GM19438 (cell line): ENCODE measurements around the gene PCCA.
A peak's percentile ranks its signal among the peaks of the same experiment; 100 is the strongest.
"Not testable (repeated sequence)": the region's sequence is repeated elsewhere in the genome, so short reads cannot be mapped to it uniquely, and the experiment has no call there.

Source experiments
- ATAC-seq: cut with Tn5 transposase; IDR thresholded peaks from one replicate; pipeline ENCODE4 v1.9.1; 2021; ENCODE audit warnings: low read depth; ENCODE audit not compliant: unreplicated experiment

The PCCA gene

DNA sequence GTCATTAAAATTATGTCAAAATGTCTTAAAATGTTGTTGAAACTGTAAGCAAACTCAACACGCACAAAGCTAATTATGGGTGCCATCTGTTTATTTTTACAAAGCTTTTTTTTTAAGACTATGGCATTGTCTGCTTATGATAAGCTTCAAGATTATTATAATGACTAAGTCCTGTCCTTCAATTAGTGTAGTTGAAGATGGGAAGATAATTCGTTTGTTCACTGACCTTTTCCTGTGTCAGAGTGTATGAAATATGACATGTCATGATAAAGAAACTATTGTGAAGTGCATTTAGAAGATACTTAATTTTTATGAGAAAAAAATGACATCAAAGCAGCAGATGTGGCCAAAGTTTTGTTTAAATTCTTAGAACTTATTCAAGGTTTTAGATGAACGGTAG is 211.3 kb downstream of the PCCA start:
- no peak for ATAC-seq

DNA sequence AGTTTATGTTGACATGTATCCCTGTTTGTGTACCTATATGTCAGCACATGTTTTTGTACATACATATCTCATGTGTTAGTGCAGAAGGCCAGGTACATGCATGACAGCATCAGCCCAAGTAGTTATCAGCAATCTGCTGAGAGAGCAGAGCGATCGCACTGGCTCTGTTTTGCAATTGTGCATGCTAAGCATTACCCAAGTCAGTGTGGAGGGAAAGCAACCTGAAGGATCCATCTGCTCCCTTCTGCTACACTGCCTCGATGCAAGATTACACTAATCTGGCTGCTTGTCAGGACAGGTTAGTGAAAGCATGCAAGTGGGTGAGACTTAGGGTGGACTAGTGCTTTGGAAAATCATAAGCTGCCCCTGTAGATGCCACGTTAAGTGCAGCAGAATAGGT is 211.8 kb downstream of the PCCA start:
- ATAC-seq, result no peak

DNA sequence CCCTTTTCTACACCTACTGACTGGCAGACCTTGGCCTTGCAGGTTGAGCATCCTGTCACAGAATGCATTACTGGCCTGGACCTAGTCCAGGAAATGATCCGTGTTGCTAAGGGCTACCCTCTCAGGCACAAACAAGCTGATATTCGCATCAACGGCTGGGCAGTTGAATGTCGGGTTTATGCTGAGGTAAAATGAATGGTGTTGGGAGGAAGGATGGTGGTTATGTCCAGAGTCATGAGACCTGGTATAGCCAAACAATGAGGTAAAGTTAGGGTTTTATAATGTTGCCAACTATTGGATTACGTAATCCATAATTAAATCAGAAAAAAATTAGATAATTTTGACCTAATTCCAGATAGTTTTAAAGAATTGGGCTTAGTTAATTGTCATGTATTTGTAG is 212.5 kb downstream of the PCCA start:
- no peak for ATAC-seq

DNA sequence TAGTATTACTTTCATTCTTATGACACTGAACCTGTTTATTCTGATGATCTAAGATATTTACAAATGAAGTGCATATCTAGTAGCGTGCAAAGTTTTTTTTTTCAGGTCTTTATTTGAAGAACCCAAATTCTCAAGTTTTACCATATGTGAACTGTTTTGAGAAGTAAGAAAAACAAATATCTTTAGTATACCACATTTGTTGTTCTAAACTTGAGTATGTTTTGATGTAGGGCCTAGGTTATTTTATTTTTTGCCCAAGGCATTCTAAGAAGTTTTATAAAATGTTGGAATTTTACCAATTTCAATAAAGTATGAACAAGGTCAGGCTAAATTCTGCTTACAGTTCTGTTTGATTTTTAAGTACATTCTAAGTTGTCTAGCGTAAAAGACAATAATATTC is 213.5 kb downstream of the PCCA start:
- ATAC-seq, result no peak

DNA sequence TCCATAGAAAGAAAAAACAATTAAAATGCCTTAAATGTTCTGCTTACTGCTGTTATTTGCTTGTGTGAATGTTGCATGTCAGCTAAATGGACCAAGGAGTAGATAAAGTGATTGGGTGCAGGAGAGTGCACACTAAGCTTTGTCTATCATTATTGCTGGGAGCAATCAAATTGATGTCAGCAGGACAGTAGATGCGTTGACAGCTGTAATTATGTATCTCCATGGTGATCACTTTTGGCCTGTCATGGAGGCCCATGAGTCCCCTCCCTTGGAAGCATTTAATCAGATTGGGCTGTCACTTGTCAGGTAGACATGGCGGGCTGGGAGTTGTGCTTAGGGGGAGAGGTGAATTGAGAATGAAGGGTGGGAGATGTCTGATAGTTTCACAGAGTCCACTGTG is 215.3 kb downstream of the PCCA start:
- no peak for ATAC-seq

DNA sequence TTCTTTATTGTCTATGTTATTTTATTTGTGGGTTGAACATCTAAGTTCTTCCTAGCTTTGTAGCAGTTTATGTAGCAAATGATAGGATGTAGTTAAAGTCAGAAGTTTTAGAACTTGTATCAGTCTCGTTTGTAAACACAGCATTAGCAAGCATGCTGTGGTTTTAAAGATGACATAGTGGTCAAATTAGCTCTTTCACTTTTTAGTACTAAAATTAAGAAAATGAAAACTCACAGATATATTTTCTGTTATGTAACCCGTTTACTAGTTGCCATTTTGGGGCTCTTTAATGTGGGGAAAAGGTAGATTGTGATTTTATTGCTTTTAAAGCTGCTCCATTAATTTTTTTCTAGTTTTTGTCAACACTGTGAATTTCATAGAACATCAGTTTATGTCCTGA is 216.5 kb downstream of the PCCA start:
- no peak for ATAC-seq

DNA sequence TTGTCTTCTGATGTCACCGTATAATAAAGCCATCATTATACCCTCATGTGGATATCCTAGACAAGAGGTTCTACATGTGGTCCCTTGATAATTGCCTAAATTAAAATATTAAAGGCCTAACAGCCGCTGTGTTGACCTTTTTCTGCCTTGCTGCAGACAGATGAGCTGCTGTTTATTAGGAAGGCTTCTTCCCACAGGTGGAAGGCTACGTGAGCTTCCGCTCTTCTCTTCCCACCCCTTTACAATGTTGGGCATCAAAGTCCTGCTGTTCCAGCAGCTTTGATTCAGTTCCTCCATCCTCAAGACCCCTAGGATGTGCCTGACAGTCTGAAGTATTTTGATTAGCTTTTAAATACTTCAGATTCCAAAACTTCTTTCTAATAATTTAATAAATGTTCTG is 217.1 kb downstream of the PCCA start:
- ATAC-seq, result no peak

DNA sequence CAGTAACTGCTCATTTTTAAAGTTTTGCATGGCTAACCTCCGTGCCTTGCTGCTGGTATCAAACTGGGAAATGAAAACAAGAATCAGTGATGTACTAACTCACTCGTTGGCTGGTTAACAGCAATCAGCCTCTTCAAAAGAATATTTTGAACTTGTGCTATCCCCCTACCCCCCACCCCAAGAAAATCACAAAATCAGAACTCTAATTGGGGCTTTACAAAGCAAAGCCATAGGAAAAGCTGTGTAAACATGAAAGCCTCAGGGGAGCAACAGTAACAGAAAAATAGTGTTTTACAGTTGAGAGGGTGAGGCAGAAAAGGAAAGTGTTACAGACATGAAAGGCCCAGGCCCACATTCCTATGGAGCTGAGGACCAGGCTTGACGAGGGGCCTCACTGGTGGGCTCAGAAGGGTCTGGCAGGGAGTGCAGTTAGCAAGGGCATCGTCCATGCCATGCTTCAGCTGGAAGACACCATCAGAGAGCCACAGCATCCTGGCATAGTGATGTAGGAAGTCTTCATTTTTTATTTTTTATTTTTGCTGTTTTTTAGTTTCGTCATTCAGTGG is 217.6 kb downstream of the PCCA start:
- no peak for ATAC-seq

DNA sequence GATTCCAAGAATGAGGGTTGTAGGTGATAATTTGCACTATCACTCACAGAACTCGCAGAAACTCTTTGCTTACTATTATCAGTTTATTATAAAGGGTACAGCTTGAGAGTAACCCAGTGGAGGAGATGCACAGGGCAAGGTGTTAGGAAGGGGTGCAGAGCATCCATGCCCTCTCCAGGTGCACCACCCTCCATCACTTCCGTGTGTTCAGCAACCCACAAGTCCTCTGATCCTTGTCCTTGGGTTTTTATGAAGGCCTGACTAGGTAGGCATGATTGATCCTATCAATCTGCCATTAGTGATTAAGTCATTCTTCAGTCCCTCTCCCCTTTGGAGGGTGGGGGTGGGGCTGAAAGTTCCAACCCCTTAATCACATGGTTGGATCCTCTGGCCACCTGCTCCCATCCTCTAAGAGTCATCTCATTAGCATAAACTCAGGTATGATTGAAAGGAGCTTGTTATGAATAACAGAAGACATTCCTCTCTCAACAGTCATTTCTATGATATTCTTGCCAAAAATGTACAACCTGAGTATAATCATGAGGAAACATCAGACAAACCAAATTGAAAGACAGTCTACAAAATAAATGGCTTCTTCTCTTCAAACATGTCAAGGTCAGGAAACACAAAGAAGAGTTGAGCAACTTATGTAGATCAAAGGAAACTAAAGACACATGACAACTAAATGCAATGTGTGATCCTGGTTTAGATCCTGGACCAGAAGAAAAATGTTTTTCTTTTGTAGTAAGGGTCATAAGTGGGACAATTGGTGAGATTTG is 225.4 kb downstream of the PCCA start:
- no peak for ATAC-seq

DNA sequence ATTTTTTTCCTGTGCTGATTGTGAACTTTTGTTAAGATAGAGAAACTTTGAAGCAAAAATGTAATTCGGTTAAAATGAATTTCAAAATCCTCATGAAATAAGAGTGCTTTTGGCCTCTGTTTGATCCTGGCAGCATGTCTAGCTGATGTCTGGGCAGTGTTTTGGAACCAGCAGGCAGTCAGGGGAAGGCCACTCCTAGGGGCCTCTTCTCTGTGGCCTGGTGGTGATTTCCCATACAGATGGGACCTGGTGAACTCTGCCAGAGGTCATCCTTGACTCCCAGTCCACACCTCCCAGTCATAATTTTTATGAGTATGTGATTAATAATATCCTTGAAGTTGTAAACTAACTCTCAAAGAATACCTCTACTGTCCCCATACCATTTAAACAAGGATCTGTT is 226.6 kb downstream of the PCCA start:
- ATAC-seq, result no peak

DNA sequence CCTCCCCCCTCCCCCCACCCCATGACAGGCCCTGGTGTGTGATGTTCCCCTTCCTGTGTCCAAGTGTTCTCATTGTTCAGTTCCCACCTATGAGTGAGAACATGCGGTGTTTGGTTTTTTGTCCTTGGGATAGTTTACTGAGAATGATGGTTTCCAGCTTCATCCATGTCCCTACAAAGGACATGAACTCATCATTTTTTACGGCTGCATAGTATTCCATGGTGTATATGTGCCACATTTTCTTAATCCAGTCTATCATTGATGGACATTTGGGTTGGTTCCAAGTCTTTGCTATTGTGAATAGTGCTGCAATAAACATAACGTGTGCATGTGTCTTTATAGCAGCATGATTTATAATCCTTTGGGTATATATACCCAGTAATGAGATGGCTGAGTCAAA is 229.6 kb downstream of the PCCA start:
- ATAC-seq, result not testable (repeated sequence)

DNA sequence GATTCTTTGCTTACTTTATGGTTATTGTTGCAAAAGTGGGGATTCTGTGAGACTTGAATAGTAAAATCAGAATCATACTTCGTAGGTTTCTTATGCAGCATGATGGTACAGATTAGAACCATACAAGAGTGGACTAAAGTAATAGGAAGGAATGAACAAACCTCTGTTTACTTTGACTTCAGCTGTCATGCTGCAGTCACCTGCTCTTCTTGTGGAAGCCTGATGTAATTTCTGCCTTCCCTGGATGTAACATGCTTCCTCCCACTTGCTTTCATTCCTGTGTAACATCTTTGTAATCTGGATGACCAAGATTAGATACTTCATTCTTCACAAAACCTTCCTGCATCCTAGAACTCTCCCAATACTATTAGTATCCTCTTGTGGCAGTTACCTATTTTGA is 235.0 kb downstream of the PCCA start:
- ATAC-seq, result no peak

DNA sequence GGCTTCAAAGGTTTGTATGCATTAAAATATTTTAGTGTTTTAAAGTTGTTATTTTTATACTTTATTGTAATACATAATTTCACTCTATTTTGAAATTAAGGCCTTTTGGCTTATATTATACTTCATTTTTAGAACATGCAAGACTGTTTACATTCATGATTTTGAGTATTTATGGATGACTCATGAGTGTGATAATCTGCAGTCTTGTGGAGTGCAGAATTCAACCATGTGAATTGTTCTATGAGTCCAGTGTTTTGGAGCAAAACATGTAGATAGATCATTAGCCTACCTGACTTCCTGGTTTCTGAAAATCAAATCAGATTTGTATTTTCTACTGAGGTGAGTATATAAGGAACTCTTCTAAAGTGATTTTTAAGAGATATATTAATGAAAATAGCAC is 241.8 kb downstream of the PCCA start:
- no peak for ATAC-seq

DNA sequence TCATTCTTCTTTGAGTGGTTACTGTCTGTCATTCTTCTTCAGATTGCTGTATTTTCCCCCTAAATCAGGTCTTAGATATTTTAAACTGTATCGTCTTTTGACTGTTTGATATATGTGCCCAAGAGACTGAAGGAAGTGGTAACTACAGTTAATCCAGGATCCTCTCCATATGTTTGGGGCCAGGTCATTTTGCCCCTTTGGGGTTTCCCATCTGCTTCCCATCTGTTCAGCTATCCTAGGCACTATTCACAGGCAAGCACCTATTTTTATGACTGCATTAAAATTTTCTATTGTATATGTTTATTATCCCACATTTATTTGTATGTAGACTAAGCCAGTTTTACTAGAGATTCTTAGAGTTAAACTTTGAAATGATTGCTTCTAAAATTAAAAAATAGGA is 244.2 kb downstream of the PCCA start:
- ATAC-seq, result no peak

DNA sequence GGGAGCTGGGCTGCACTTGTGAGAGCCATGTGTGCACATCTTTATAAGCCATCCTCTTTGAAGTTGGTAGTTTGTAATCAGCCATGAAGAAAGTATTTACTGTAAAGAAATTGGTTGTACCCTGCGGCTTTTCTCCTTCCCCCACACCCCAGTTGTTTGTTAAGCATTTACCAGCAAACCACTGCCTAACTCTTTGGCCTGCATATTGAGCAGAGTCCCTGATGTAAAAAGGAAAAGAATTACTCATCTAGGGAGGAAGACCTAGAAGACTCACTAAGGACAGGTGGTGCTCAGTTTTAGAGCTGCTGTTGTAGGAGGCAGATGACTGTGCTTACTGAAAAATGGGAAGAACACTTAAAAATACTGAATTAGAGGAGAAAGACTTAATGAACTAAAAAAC is 245.3 kb downstream of the PCCA start:
- ATAC-seq, result peak; percentile 99

DNA sequence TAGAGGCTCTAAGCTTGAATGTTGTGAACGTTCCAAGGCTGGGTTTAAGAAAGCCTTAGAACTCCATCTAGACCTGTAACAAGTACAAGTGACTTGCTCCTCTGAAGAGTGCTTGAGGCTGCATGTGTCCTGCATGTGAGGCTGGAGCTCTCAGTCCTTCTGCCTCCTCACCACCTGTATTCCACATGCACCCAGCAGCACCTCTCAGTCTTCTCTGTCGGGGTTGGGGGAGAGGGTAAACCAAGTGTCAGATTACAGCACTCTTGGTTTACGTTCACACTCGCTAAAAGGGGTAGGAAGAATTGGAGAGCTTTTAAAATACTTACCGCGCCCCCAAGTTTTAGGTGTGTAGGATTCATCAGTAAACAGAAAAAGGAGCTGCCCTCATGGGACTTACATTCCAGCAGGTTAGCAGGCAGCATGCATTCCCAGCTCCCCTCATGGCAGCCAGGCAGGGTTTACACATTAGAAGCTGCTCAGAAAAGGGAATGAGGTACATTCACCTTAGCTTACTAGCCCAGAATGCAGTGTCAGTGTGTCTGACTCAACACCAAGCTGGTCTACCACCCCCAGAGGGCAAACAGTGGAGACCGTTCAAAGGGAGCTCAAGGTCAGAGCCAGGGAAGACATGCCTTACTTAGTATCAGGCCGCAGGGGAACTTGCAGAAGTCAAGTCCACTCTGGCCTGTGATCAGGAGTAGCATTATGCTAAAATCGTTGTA is 248.1 kb downstream of the PCCA start:
- ATAC-seq, result no peak

DNA sequence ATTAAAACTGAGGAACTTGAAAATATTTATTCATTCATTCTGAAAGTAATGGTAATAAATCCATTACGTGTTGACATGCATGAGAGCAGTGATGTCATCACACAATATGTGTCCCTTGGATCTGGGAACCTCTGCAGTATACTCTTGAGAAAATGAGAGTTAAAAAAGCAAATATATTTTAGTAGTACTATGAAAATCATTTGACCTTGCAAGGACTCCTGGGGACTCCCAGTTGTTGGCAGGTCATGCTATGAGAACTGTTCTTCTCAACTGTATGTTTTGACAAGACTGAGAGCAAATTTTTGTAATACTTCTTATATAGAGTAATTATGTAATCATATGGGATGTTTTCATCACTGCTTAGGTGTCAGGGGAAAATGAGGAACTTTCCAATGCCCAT is 249.4 kb downstream of the PCCA start:
- ATAC-seq, result no peak

DNA sequence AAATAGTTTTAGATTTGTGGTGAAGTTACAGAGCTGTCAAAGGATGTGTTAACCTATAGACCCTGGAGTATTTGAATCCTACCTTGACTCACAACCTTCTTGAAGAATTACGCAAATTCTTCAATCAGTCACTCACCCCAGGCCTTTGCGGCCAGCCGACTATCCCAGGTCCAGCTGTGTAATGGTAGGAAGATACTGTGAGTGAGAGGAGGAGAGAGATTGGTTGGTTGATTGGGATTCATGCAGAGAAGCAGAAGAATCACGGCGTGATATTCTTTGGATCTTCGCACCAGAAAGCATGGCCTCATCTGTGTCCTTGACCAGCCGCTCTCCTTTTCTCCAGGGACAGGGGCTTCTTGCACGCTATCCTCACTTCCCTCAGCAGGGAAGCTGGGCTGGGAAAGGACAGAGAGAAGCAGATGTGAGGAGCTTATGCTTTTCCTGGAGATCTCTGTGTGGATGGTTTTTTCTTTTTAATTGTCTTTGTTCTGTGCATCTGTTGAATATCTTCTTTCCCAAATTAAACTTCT is 250.6 kb downstream of the PCCA start:
- ATAC-seq, result no peak

DNA sequence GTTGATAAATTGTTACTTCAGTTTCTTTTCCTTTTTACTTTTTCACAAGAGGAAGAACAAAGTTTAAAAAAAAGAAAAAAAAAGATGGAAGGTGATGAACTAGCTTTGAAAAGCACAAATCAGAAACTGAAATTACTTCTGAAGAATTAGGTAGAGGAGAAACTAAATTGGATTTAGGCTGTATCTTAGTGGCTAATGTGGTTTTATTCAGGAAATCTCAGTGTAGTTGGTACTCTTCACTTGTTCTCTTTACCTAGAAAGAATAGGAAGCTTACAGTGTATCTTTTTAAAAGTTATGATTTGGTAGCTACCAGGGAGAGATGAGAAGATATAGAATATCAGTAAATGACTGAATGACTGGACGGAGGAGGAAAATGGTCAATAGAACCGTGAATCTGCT is 252.0 kb downstream of the PCCA start:
- ATAC-seq, result no peak

DNA sequence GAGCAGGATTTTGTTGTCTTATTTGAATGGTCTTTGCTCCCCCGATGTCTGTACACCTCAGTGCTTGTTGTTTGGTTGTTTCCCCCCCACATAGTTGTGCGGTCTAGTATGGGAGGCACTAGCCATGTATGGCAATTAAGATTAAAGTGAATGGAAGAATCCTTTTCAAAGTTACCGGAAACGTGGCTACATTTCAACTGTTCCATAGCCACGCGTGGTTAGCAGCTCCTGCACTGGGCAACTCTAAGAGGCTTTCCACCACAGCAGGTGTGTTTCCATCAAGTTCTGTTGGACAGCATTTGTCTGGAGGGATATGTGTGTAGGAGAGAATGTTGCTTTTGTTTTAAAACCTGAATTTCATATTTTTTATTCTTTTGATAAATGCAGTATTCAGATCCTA is 252.4 kb downstream of the PCCA start:
- ATAC-seq, result no peak

DNA sequence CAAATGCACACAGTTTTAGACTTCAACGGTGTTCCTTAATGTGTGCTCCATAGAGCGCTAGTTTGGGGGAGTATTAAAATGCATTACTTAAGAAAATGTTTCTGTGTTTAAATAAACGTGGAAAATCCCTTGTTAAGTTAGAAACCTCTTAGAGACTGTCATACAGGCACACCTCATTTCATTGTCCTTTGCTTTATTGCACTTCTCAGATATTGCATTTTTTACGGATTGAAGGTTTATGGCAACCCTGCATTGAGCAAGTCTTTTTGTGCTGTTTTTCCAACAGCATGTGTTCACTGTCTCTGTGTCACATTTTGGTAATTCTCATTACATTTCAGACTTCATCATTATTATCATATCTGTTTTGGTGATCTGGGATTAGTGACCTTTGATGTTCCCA is 255.7 kb downstream of the PCCA start:
- ATAC-seq, result no peak

DNA sequence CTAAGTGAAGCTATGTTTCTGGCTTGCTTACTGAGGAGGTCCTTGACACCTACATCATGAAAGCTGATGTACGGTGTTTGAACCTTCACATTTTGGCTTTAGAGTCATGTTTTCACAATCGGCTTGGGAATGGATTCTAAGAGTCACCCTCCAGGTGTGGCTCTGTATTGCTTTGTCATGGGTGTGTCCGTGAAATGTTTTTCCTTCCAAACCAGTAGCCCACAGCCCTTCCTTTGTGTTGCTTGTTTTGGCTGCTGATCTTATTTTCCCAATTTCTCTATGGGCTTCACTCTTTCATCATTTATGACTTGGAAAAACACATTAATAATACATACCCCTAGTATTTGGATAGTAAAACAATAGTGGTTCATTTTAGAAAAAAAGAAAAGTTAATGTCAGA is 259.1 kb downstream of the PCCA start:
- no peak for ATAC-seq
